ENCODE data around the gene PANX1. TPM values are rescaled to one million over a fixed set of nuclear protein-coding genes. Genes with fewer than 3 reads are reported as not detected.

The PANX1 gene
- total RNA-seq, 1 donor, result 48.1 TPM

- H2AFZ ChIP-seq (ENCODE audit: low read length), result peak overlapping the region; percentile 92
- peaks cover 50% of the 10 kb centered on the region for H3K79me2 ChIP-seq (ENCODE audit: insufficient read depth, low read length)
- no peaks in the 10 kb centered on the region for H3K9me3 ChIP-seq (ENCODE audit: low read depth, low read length)
- peak overlapping the region; percentile 98 for H3K4me2 ChIP-seq (ENCODE audit: insufficient read depth, low read length)
- no peak for TF ChIP-seq CTCF (IDR thresholded peaks at IDR 0.05; ENCODE audit: extremely low read depth, low read depth, low read length)
- H3K4me3 ChIP-seq (ENCODE audit: insufficient read depth, low read length), result peak overlapping the region; percentile 88
- H4K20me1 ChIP-seq (ENCODE audit: insufficient read depth, low read length), result peaks cover 9% of the 10 kb centered on the region
- no peaks in the 10 kb centered on the region for H3K36me3 ChIP-seq (ENCODE audit: insufficient read depth, low read length)
- peaks cover 50% of the 10 kb centered on the region for H3K4me1 ChIP-seq (ENCODE audit: insufficient read depth, low read length)
- peak overlapping the region; percentile 89 for H3K27ac ChIP-seq (ENCODE audit: low read depth, low read length)
- DNase-seq (ENCODE audit: insufficient read length, low spot score, missing footprints), result no peak
- no peaks in the 10 kb centered on the region for H3K27me3 ChIP-seq (ENCODE audit: insufficient read depth, low read length)
Observed at GRCh38 chr11:94129512-94130297, 1.1 kb downstream of the PANX1 start.

- Histone ChIP-seq H3K4me1 (ENCODE audit: insufficient read depth, low read length) (peaks cover 57% of the 10 kb centered on the region), H4K20me1 (ENCODE audit: insufficient read depth, low read length) (peaks cover 9% of the 10 kb centered on the region)
- no peak for TF ChIP-seq CTCF (IDR thresholded peaks at IDR 0.05; ENCODE audit: extremely low read depth, low read depth, low read length)
Observed at GRCh38 chr11:94130298-94131046, 1.8 kb downstream of the PANX1 start.

GRCh38 chr11:94131047-94131717 lies 2.5 kb downstream of the PANX1 start:
- H2AFZ ChIP-seq (ENCODE audit: low read length), result no peak overlapping the region
- H3K4me3 ChIP-seq (ENCODE audit: insufficient read depth, low read length), result peak overlapping the region; percentile 88
- TF ChIP-seq CTCF (IDR thresholded peaks at IDR 0.05; ENCODE audit: extremely low read depth, low read depth, low read length), result no peak
- H3K79me2 ChIP-seq (ENCODE audit: insufficient read depth, low read length), result peaks cover 53% of the 10 kb centered on the region
- no peaks in the 10 kb centered on the region for H3K36me3 ChIP-seq (ENCODE audit: insufficient read depth, low read length)
- peak overlapping the region; percentile 89 for H3K27ac ChIP-seq (ENCODE audit: low read depth, low read length)
- DNase-seq (ENCODE audit: insufficient read length, low spot score, missing footprints), result no peak
- peak overlapping the region; percentile 98 for H3K4me2 ChIP-seq (ENCODE audit: insufficient read depth, low read length)
- H3K9me3 ChIP-seq (ENCODE audit: low read depth, low read length), result no peaks in the 10 kb centered on the region
- H4K20me1 ChIP-seq (ENCODE audit: insufficient read depth, low read length), result peaks cover 9% of the 10 kb centered on the region
- peaks cover 64% of the 10 kb centered on the region for H3K4me1 ChIP-seq (ENCODE audit: insufficient read depth, low read length)
- H3K27me3 ChIP-seq (ENCODE audit: insufficient read depth, low read length), result no peaks in the 10 kb centered on the region

More at GRCh38 chr11:94130298-94131046, 1.8 kb downstream of the PANX1 start:
- H3K27ac ChIP-seq (ENCODE audit: low read depth, low read length), result peak overlapping the region; percentile 89
- peak overlapping the region; percentile 98 for H3K4me2 ChIP-seq (ENCODE audit: insufficient read depth, low read length)
- no peaks in the 10 kb centered on the region for H3K9me3 ChIP-seq (ENCODE audit: low read depth, low read length)
- peak overlapping the region; percentile 88 for H3K4me3 ChIP-seq (ENCODE audit: insufficient read depth, low read length)
- H2AFZ ChIP-seq (ENCODE audit: low read length), result peak overlapping the region; percentile 92
- peak; percentile 89 for DNase-seq (ENCODE audit: insufficient read length, low spot score, missing footprints)
- H3K79me2 ChIP-seq (ENCODE audit: insufficient read depth, low read length), result peaks cover 53% of the 10 kb centered on the region
- H3K36me3 ChIP-seq (ENCODE audit: insufficient read depth, low read length), result no peaks in the 10 kb centered on the region
- no peaks in the 10 kb centered on the region for H3K27me3 ChIP-seq (ENCODE audit: insufficient read depth, low read length)

All from osteoblast (primary cell).